Endodermal cell (in vitro differentiated cells): ENCODE data around the gene NCLN. TPM values are rescaled to one million over a fixed set of nuclear protein-coding genes. Genes with fewer than 3 reads are reported as not detected.
"Not testable (repeated sequence)": the region's sequence is repeated elsewhere in the genome, so short reads cannot be mapped to it uniquely, and the experiment has no call there.

Source experiments
- DNase-seq: peaks from one replicate; pipeline ENCODE4 v3.0.0-alpha.2; 2017
- H3K27ac ChIP-seq: 2 replicates; pipeline ENCODE4 v1.5.1; 2013; ENCODE audit warnings: mild to moderate bottlenecking, low read depth, low read length, moderate library complexity
- H3K27me3 ChIP-seq: 2 replicates; pipeline ENCODE4 v1.6.1; 2013; ENCODE audit warnings: mild to moderate bottlenecking, low read length, moderate library complexity; ENCODE audit not compliant: insufficient read depth, control insufficient read depth, poor library complexity, severe bottlenecking
- H3K36me3 ChIP-seq: 2 replicates; pipeline ENCODE4 v1.7.0; 2013; ENCODE audit warnings: mild to moderate bottlenecking, low read length, moderate library complexity; ENCODE audit not compliant: control insufficient read depth, insufficient read depth
- H3K4me1 ChIP-seq: one replicate; pipeline ENCODE4 v1.7.0; 2013; ENCODE audit warnings: low read length; ENCODE audit not compliant: control insufficient read depth, insufficient read depth
- H3K4me3 ChIP-seq: 2 replicates; pipeline ENCODE4 v1.5.1; 2013; ENCODE audit warnings: mild to moderate bottlenecking, low read length, moderate library complexity
- H3K9ac ChIP-seq: 2 replicates; pipeline ENCODE4 v1.6.1; 2013; ENCODE audit warnings: mild to moderate bottlenecking, low read length, moderate library complexity; ENCODE audit not compliant: poor library complexity, severe bottlenecking; ENCODE audit errors: extremely low read depth
- H3K9me3 ChIP-seq: 2 replicates; pipeline ENCODE4 v1.6.1; 2013; ENCODE audit warnings: mild to moderate bottlenecking, low read length, moderate library complexity; ENCODE audit not compliant: control insufficient read depth
- H3K27ac Mint-ChIP-seq: 2 replicates; pipeline ENCODE4 v1.8.0; 2020; ENCODE audit warnings: mixed read lengths
- H3K27me3 Mint-ChIP-seq: 2 replicates; pipeline ENCODE4 v1.8.0; 2021; ENCODE audit warnings: mild to moderate bottlenecking, mixed read lengths; ENCODE audit not compliant: insufficient read depth
- H3K36me3 Mint-ChIP-seq: 2 replicates; pipeline ENCODE4 v1.8.0; 2020; ENCODE audit warnings: low read depth, mixed read lengths
- H3K4me1 Mint-ChIP-seq: 2 replicates; pipeline ENCODE4 v1.8.0; 2020; ENCODE audit warnings: mixed read lengths
- H3K4me3 Mint-ChIP-seq: 2 replicates; pipeline ENCODE4 v1.8.0; 2020; ENCODE audit warnings: mild to moderate bottlenecking, moderate library complexity, mixed read lengths
- H3K9me3 Mint-ChIP-seq: 2 replicates; pipeline ENCODE4 v1.8.0; 2020; ENCODE audit warnings: mild to moderate bottlenecking, mixed read lengths
- CTCF ChIP-seq: fragments of 200-600 bp; sonication (generic); conservative IDR thresholded peaks from 2 replicates; pipeline ENCODE4 v1.5.0; 2021; ENCODE audit warnings: antibody characterized with exemption, mild to moderate bottlenecking
- WGBS, 2 experiments: methylation state at CpG; one replicate each; pipeline versions ENCODE4 v1.1.5 to v1.1.7; 2013; ENCODE audit warnings: missing lambda C conversion rate in 2 of 2, mixed read lengths in 1 of 2; ENCODE audit not compliant: insufficient coverage in 1 of 2, insufficient read length in 1 of 2; 5-methylcytosine and 5-hydroxymethylcytosine counted together
- total RNA-seq, 2 donors: library from RNA; stranded (reverse); fragmentation: NEBNext Ultra II Directional in 1 of 2; extraction: Animal tissue kit (Norgen Biotek cat#: 25700) in 1 of 2; gene quantifications; 2 replicates in 1 of 2; 3 replicates in 1 of 2; pipeline ENCODE4 v1.2.1, GENCODE V29; 2021

Gene NCLN
- total RNA-seq, 2 donors from 2014 or later = 80.6 to 91.2 TPM

- Mint-ChIP-seq H3K36me3 (no peaks in the 10 kb centered on the region), H3K27me3 (no peaks in the 10 kb centered on the region), H3K4me3 (no peak overlapping the region), H3K9me3 (no peaks in the 10 kb centered on the region), H3K4me1 (no peaks in the 10 kb centered on the region), H3K27ac (no peak overlapping the region)
- DNase-seq = no peak
- Histone ChIP-seq H3K27ac (no peak overlapping the region), H3K4me3 (no peak overlapping the region), H3K36me3 (no peaks in the 10 kb centered on the region), H3K4me1 (no peaks in the 10 kb centered on the region), H3K27me3 (no peaks in the 10 kb centered on the region), H3K9ac (no peak overlapping the region), H3K9me3 (no peaks in the 10 kb centered on the region)
- 70 to 74% methylated on average over 10 to 14 of the region's 14 CpGs for WGBS, 2 experiments
- no peak for TF ChIP-seq CTCF
Measured at GRCh38 chr19:3151563-3152418, 33.9 kb upstream of the NCLN start.

- H3K4me3 ChIP-seq = no peak overlapping the region
- no peaks in the 10 kb centered on the region for H3K36me3 ChIP-seq
- H3K9me3 ChIP-seq = no peaks in the 10 kb centered on the region
- no peak for TF ChIP-seq CTCF
- no peaks in the 10 kb centered on the region for H3K27me3 ChIP-seq
- WGBS, 2 experiments = 82 to 100% methylated on average over 2 to 3 of the region's 3 CpGs
- Mint-ChIP-seq H3K27me3 (peaks cover 4% of the 10 kb centered on the region), H3K4me1 (no peaks in the 10 kb centered on the region), H3K9me3 (no peaks in the 10 kb centered on the region), H3K4me3 (no peak overlapping the region), H3K36me3 (no peaks in the 10 kb centered on the region), H3K27ac (no peak overlapping the region)
- no peak overlapping the region for H3K27ac ChIP-seq
- DNase-seq = no peak
- no peak overlapping the region for H3K9ac ChIP-seq
- no peaks in the 10 kb centered on the region for H3K4me1 ChIP-seq
Measured at GRCh38 chr19:3152419-3152780, 33.3 kb upstream of the NCLN start.

- DNase-seq = no peak
- Histone ChIP-seq H3K9me3 (no peaks in the 10 kb centered on the region), H3K36me3 (no peaks in the 10 kb centered on the region), H3K27me3 (no peaks in the 10 kb centered on the region), H3K4me3 (no peak overlapping the region), H3K4me1 (no peaks in the 10 kb centered on the region), H3K9ac (no peak overlapping the region), H3K27ac (no peak overlapping the region)
- 77 to 85% methylated on average over 3 of the region's 3 CpGs for WGBS, 2 experiments
- H3K27me3 Mint-ChIP-seq = peaks cover 8% of the 10 kb centered on the region
- no peaks in the 10 kb centered on the region for H3K9me3 Mint-ChIP-seq
- no peaks in the 10 kb centered on the region for H3K4me1 Mint-ChIP-seq
- no peak for TF ChIP-seq CTCF
- H3K4me3 Mint-ChIP-seq = no peak overlapping the region
- H3K36me3 Mint-ChIP-seq = no peaks in the 10 kb centered on the region
- H3K27ac Mint-ChIP-seq = no peak overlapping the region
Measured at GRCh38 chr19:3153286-3154230, 32.2 kb upstream of the NCLN start.

- not testable (repeated sequence) for DNase-seq, H3K9ac ChIP-seq, H3K4me1 Mint-ChIP-seq, H3K4me3 ChIP-seq, H3K36me3 ChIP-seq, H3K27ac ChIP-seq, H3K9me3 ChIP-seq, H3K27ac Mint-ChIP-seq, H3K36me3 Mint-ChIP-seq, H3K27me3 Mint-ChIP-seq, H3K9me3 Mint-ChIP-seq, H3K4me1 ChIP-seq, H3K4me3 Mint-ChIP-seq, H3K27me3 ChIP-seq
- WGBS, 2 experiments = 91 to 97% methylated on average over 3 of the region's 3 CpGs
Measured at GRCh38 chr19:3154447-3154846, 31.3 kb upstream of the NCLN start.
